GM21390 (cell line): ENCODE results near the gene NELFA.
"Not testable (repeated sequence)": the region's sequence is repeated elsewhere in the genome, so short reads cannot be mapped to it uniquely, and the experiment has no call there.

ENCODE experiments used
- ATAC-seq: cut with Tn5 transposase; IDR thresholded peaks from one replicate; pipeline ENCODE4 v1.9.1; 2021; ENCODE audit not compliant: unreplicated experiment

Gene NELFA

DNA sequence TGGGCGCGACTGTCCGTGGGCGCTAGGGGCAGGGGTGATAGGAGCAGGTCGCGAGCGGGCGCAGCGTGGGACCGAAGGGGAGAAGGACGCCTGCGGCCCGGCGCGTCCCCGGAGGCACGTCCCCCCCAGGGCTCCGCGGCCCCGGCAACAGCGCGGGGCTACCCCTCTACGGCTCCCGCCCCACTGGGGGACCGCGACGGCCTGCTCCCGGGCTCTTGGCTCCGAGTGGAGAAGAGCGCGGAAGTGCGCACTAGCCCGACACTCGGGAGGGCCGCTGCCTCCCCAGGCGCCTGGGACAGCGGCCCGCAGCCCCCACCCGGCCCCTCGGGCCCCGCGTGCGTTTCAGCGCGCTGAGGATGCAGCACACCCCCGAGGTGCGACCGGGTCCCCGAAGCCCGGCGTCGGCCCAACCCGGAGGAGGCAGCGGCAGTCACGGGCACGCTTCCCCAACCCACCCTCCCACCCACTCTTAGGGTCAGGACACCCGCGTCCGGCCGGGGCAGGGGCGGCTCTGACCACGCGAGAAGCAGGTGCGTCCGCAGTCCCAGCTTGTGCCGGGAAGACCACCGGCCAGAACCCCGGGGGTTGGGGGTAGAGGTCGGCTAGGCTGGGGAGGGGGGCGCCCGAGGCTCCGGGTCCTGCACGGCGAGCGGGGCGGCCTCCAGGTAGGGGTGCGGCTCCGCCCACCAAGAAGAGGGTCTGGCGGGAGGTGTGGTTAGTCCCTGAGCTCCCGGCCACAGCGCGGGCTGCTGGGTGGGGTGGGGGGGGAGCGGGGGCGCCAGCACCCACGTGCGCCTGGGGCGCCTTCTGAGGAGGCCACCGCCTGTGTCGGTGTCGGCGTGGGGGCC lies 31.8 kb upstream of the NELFA start:
- no peak for ATAC-seq

DNA sequence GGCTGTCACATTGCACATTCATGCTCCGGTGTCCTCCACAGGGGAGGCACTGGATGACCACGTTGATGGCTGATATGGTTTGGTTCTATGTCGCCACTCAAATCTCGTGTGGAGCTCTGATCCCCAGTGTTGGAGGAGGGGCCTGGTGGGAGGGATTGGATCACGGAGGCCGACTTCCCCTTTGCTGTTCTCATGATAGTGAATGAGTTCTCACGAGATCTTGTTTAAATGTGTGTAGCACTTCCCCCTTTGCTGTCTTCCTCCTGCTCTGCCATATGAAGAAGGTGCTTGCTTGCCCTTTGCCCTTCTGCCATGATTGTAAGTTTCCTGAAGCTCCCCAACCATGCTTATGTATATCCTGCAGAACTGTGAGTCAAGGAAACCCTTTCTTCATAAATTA lies 28.1 kb upstream of the NELFA start:
- no peak for ATAC-seq

GRCh38 chr4:2036327-2036726 lies 27.6 kb upstream of the NELFA start:
- ATAC-seq: no peak

- not testable (repeated sequence) for ATAC-seq
Measured at GRCh38 chr4:2031161-2031560, 22.4 kb upstream of the NELFA start.

- ATAC-seq: not testable (repeated sequence)
Measured at GRCh38 chr4:2027120-2027519, 18.3 kb upstream of the NELFA start.

GRCh38 chr4:2025817-2026216 lies 17.0 kb upstream of the NELFA start:
- no peak for ATAC-seq

- no peak for ATAC-seq
Measured at GRCh38 chr4:2024683-2025082, 15.9 kb upstream of the NELFA start.

DNA sequence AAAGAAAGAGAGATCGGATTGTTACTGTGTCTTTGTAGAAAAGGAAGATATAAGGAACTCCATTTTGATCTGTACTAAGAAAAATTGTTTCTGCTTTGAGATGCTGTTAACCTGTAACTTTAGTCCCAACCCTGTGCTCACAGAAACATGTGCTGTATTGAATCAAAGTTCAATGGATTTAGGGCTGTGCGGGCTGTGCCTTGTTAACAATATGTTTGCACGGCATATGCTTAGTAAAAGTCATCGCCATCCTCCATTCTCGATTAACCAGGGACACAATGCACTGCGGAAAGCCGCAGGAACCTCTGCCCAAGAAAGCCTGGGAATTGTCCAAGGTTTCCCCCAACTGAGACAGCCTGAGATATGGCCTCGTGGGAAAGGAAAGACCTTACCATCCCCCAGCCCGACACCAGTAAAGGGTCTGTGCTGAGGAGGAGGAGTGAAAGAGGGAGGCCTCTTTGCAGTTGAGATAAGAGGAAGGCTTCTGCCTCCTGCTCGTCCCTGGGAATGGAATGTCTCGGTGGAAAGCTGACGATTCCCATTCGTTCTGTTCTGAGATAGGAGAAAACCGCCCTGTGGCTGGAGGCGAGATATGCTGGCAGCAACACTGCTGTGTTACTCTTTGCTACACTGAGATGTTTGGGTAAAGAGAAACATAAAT lies 12.7 kb upstream of the NELFA start:
- not testable (repeated sequence) for ATAC-seq

- no peak for ATAC-seq
Measured at GRCh38 chr4:2015008-2015407, 6.2 kb upstream of the NELFA start.

- no peak for ATAC-seq
Measured at GRCh38 chr4:2011583-2011982, 2.8 kb upstream of the NELFA start.

GRCh38 chr4:2009651-2010233 lies 968 bp upstream of the NELFA start:
- ATAC-seq: peak; percentile 16

GRCh38 chr4:2008671-2008920 lies 178 bp downstream of the NELFA start:
- no peak for ATAC-seq

DNA sequence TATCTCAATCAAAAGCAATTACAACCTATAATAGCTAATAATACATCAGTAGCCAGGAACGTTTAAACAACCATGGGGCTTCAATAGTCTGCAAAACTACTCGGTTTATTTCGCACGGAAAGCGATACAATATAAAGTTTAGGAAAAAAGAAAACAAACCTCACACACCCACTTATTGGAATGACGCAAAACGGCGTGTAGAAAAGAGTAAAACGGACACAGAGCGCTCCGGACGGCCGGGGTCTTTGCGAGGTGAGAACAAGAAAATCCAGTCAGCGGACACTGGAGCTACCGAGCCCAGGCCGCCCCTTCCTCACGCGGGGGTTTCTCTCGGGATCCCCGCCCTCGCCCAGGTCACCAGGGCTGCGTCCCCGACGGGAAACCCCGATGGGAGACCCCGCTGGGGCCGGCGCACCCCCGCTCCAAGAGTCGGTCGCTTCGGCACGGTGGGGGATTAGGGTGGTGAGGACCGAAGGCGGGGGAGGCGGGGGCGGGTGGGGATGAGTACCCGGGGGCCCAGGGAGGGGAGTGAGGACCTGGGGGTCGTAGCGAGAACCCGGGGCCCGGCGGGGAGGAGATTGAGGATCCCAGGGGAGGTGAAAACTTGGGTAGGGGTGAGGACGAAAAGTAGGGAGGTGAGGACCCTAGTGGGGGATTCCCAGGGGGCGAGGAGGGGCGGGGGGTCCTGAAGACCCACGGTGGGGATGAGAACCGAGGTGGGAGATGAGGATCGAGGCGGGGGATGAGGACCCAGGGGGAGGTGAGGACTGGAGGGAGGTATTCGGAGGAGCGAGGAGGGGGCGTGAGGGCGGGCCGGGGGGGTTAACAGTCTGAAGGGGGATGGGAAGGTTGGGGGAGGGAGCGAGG lies 737 bp downstream of the NELFA start:
- no peak for ATAC-seq

GRCh38 chr4:2006956-2007653 lies 1.7 kb downstream of the NELFA start:
- ATAC-seq: no peak

- ATAC-seq: no peak
Measured at GRCh38 chr4:2006367-2006766, 2.4 kb downstream of the NELFA start.

GRCh38 chr4:2003361-2003760 lies 5.4 kb downstream of the NELFA start:
- not testable (repeated sequence) for ATAC-seq

DNA sequence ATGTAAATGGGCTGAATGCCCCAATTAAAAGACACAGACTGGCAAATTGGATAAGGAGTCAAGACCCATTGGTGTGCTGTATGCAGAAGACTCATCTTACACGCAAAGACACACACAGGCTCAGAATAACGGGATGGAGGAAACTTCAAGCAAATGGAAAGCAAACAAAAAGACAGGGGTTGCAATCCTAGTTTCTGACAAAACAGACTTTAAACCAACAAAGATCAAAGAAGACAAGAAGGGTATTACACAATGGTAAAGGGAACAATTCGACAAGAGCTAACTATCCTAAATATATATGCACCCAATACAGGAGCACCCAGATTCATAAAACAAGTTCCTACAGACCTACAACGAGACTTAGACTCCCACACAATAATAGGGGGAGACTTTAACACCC lies 9.5 kb downstream of the NELFA start:
- not testable (repeated sequence) for ATAC-seq

DNA sequence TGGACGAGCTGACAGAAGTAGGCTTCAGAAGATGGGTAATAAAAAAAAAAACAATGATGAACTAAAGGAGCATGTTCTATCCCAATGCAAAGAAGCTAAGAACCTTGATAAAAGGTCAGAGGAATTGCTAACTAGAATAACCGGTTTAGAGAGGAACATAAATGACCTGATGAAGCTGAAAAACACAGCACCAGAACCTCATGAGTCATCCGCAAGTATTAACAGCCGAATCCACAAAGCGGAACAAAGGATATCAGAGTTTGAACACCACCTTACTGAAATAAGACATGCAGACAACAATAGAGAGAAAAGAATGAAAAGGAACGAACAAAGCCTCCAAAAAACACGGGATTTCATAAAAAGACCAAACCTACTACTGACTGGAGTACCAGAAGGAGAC lies 10.5 kb downstream of the NELFA start:
- ATAC-seq: no peak

- no peak for ATAC-seq
Measured at GRCh38 chr4:1997712-1998111, 11.1 kb downstream of the NELFA start.

GRCh38 chr4:1996866-1997611 lies 11.7 kb downstream of the NELFA start:
- no peak for ATAC-seq
